Esophagus squamous epithelium (tissue), 5 donors: Measurements from ENCODE around the gene CSF2RB. TPM values are rescaled to one million over a fixed set of nuclear protein-coding genes. Genes with fewer than 3 reads are reported as not detected.
"Not testable (repeated sequence)": the region's sequence is repeated elsewhere in the genome, so short reads cannot be mapped to it uniquely, and the experiment has no call there.

Source experiments
- DNase-seq: peaks from one replicate; lab custom pipeline; 2025; lab: John Stamatoyannopoulos, UW
- H3K27ac ChIP-seq, 4 donors: fragments of 200-600 bp; sonication (generic); one replicate each; pipeline ENCODE4 v1.5.1; 2016 to 2019; ENCODE audit warnings: mild to moderate bottlenecking in 1 of 4
- H3K27me3 ChIP-seq, 4 donors: fragments of 200-600 bp; sonication (generic); 1 replicate in 3 of 4; 2 replicates in 1 of 4; pipeline versions ENCODE4 v1.5.1 to v1.6.0; 2017 to 2021; ENCODE audit warnings: antibody characterized with exemption in 1 of 4
- H3K36me3 ChIP-seq, 3 donors: fragments of 200-600 bp; sonication (generic); one replicate each; pipeline ENCODE4 v1.5.1; 2016 to 2019
- H3K4me1 ChIP-seq, 3 donors: fragments of 200-600 bp; sonication (generic); one replicate each; pipeline ENCODE4 v1.5.1; 2017 to 2019
- H3K4me3 ChIP-seq, 4 donors: fragments of 200-600 bp; sonication (generic); 1 replicate in 3 of 4; 2 replicates in 1 of 4; pipeline ENCODE4 v1.5.1; 2016 to 2019; ENCODE audit warnings: mild to moderate bottlenecking in 2 of 4, moderate library complexity in 1 of 4
- H3K9me3 ChIP-seq, 3 donors: fragments of 200-600 bp; sonication (generic); one replicate each; pipeline ENCODE4 v1.5.1; 2016 to 2019
- POLR2A ChIP-seq, 4 donors: fragments of 450-650 bp; IDR thresholded peaks; one replicate each; pipeline ENCODE4 v1.6.1; 2017; ENCODE audit warnings: antibody characterized with exemption in 4 of 4, mild to moderate bottlenecking in 4 of 4, moderate library complexity in 3 of 4
- WGBS, 2 donors: methylation state at CpG; one replicate each; pipeline ENCODE4 v1.1.5; 2018; 5-methylcytosine and 5-hydroxymethylcytosine counted together
- intact Hi-C: fragments of 100-400 bp; cut with DNase I; formaldehyde crosslinking; loops from one replicate; pipeline ENCODE4 v1.15.0; 2022
- total RNA-seq, 4 donors: library from RNA; depleted of rRNA; stranded (reverse); fragments of >200 nt; gene quantifications; one replicate each; pipeline ENCODE4 v1.1.0, GENCODE V29; 2016
- TF ChIP-seq, protein P1 (sequence below), 6 experiments: fragments of 450-650 bp in 4 of 6; fragments of 200-600 bp in 2 of 6; sonication (generic) in 2 of 6; IDR thresholded peaks; one replicate each; pipeline ENCODE4 v1.5.1; 2016 to 2019; ENCODE audit warnings: antibody characterized with exemption in 6 of 6, mild to moderate bottlenecking in 4 of 6, moderate library complexity in 4 of 6
- donor health status: DM: yes; HTN: yes; CAD: no.

The CSF2RB gene
- total RNA-seq, 4 donors from 2014 or later: 1.5 to 6.1 (median 2.9) TPM

DNA sequence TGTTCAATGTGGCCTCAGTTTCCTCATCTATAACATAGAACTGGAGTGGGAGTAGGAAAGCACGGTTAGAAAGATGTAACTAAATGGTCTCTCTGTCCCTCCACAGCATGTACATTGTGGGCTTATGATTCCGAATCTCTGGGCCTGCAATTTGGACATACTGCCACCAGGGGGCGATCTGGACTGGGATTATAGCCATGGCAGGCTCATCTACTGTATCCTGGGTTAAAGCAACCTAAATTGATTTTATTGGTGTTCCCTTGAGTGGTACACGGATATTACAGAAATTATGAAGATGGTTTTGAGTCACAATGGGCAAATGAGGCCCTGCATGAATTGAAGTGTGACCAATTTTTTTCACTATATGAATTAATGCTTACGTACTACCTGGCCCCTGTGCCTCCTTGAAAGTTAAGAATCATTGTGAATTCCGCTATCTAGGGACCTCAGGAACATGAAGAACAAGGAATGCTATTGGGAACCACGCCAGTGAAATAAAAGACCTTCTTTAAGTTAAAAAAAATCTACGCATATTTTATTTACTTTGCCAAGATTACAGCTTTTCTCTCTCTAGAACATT lies 72.9 kb downstream of the CSF2RB start:
- intact Hi-C loops: loop anchor here (10.0 kb wide), 1 partner anchor 58 kb away; no protein-coding TSS in a partner anchor
- no peak overlapping the region for H3K27ac ChIP-seq
- no peak for DNase-seq
- peaks cover 0 to 8% (median 8%) of the 10 kb centered on the region in 3 donors for H3K9me3 ChIP-seq
- WGBS, 2 donors: 49 to 57% methylated on average over 8 of the region's 8 CpGs
- no peaks in the 10 kb centered on the region for H3K36me3 ChIP-seq
- H3K27me3 ChIP-seq: peaks cover 0 to 73% (median 0%) of the 10 kb centered on the region in 4 donors
- H3K4me3 ChIP-seq: no peak overlapping the region
- TF ChIP-seq POLR2A (IDR thresholded peaks at IDR 0.05): no peak
- TF ChIP-seq, protein P1, sequence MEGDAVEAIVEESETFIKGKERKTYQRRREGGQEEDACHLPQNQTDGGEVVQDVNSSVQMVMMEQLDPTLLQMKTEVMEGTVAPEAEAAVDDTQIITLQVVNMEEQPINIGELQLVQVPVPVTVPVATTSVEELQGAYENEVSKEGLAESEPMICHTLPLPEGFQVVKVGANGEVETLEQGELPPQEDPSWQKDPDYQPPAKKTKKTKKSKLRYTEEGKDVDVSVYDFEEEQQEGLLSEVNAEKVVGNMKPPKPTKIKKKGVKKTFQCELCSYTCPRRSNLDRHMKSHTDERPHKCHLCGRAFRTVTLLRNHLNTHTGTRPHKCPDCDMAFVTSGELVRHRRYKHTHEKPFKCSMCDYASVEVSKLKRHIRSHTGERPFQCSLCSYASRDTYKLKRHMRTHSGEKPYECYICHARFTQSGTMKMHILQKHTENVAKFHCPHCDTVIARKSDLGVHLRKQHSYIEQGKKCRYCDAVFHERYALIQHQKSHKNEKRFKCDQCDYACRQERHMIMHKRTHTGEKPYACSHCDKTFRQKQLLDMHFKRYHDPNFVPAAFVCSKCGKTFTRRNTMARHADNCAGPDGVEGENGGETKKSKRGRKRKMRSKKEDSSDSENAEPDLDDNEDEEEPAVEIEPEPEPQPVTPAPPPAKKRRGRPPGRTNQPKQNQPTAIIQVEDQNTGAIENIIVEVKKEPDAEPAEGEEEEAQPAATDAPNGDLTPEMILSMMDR (IDR thresholded peaks at IDR 0.05): peak in 5 of 6 experiments; percentile 47 to 85 (median 55)
- H3K4me1 ChIP-seq: peaks cover 0 to 8% (median 4%) of the 10 kb centered on the region in 3 donors

DNA sequence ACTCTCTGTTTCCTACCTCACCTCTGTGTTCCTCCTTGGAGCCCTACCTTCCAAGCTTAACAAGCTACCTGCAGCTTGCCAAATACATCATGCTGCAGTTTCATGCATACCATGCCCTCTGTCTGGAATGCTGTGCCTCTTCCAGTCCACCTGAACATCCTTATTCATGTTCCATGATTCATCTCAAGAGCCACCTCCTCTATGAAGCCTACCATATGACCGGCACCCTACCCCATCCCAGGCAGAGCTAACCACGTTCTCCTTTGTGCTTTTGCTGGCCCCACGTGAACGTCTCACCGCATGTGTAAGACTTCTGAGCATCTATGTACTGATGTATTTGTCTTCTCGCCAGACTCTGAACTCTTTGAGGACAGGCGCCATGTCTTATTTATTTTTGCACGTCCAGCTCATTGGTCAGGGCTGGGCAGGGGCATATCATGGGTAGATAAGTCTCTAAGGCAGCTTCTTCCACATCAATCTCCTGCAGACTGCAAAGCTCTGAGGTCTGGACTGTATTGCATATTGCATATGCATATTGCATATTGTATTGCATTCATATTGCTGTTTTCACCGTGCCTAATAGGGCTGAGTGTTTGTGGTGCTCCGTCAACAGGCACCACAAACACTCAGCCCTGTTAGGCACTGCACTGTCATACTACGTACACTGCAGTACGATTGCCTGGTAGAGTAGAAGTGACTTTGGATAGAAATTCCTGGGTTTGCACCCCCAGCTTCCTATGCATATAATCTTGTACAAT lies 74.8 kb downstream of the CSF2RB start:
- Histone ChIP-seq H3K27ac (no peak overlapping the region), H3K9me3 (peaks cover 0 to 8% (median 8%) of the 10 kb centered on the region in 3 donors), H3K27me3 (peaks cover 0 to 66% (median 0%) of the 10 kb centered on the region in 4 donors), H3K36me3 (no peaks in the 10 kb centered on the region), H3K4me1 (peaks cover 0 to 8% (median 4%) of the 10 kb centered on the region in 3 donors), H3K4me3 (no peak overlapping the region)
- intact Hi-C loops: loop anchor here (10.0 kb wide), 1 partner anchor 57 kb away; no protein-coding TSS in a partner anchor
- TF ChIP-seq, protein P1 (IDR thresholded peaks at IDR 0.05): no peak
- TF ChIP-seq POLR2A (IDR thresholded peaks at IDR 0.05): no peak
- DNase-seq: no peak
- 71 to 79% methylated on average over 12 of the region's 12 CpGs for WGBS, 2 donors

DNA sequence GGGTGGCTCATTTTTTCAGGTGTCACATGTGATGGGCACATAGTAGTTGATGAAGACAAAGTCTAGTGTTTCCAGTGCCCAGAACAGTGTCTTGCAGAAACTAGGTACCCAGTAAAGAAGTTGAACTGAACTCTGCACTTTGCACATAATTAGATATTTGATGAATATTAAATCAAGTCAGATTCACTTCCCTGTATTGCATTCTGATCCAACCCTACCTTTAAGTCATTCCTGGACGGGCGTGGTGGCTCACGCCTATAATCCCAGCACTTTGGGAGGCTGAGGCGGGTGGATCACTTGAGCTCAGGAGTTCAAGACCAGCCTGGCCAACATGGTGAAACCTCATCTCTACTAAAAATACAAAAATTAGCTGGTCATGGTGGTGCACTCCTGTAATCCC lies 75.6 kb downstream of the CSF2RB start:
- not testable (repeated sequence) for H3K9me3 ChIP-seq, DNase-seq, H3K27ac ChIP-seq, H3K4me3 ChIP-seq, H3K4me1 ChIP-seq, H3K36me3 ChIP-seq
- WGBS, 2 donors: 55 to 83% methylated on average over 2 to 4 of the region's 4 CpGs
- intact Hi-C loops: loop anchor here (10.0 kb wide), 1 partner anchor 56 kb away; no protein-coding TSS in a partner anchor
- H3K27me3 ChIP-seq: peaks cover 0 to 62% (median 0%) of the 10 kb centered on the region in 4 donors

Other genes starting within 250 kb of the CSF2RB start
- gene CACNG2, start 209.9 kb upstream of the CSF2RB start, total RNA-seq: not detected
- gene IFT27, start 137.5 kb upstream of the CSF2RB start, total RNA-seq: 1 to 10 TPM; 6.1 to 9.5 (median 8.1) TPM
- not detected for gene PVALB, start 96.6 kb upstream of the CSF2RB start, total RNA-seq
- 10 to 100 TPM in 2 of 4 donors, 1 to 10 TPM in 2; 2.1 to 15.1 (median 8.4) TPM for gene NCF4, start 52.6 kb upstream of the CSF2RB start, total RNA-seq
- 100 to 1,000 TPM in 2 of 4 donors, 10 to 100 TPM in 2; 60.8 to 163 (median 82.9) TPM for gene TST, start 105.8 kb downstream of the CSF2RB start, total RNA-seq
- gene MPST, start 106.1 kb downstream of the CSF2RB start, total RNA-seq: 100 to 1,000 TPM in 3 of 4 donors, 10 to 100 TPM in 1; 88.4 to 160 (median 132) TPM
- gene KCTD17, start 138.1 kb downstream of the CSF2RB start, total RNA-seq: 10 to 100 TPM in 1 of 4 donors, 1 to 10 TPM in 3; 1.1 to 10.7 (median 6.5) TPM
- gene TMPRSS6, start 196.1 kb downstream of the CSF2RB start, total RNA-seq: under 1 TPM in 2 of 4 donors, not detected in 2; under 0.01 to 0.09 TPM
- 1 to 10 TPM; 1.6 to 6.5 (median 2.3) TPM for gene IL2RB, start 236.3 kb downstream of the CSF2RB start, total RNA-seq